Measurements from ENCODE around the gene HSPA12A. TPM values are rescaled to one million over a fixed set of nuclear protein-coding genes. Genes with fewer than 3 reads are reported as not detected.

The HSPA12A gene
- polyA plus RNA-seq, 2 donors, result 1.7 TPM

DNA sequence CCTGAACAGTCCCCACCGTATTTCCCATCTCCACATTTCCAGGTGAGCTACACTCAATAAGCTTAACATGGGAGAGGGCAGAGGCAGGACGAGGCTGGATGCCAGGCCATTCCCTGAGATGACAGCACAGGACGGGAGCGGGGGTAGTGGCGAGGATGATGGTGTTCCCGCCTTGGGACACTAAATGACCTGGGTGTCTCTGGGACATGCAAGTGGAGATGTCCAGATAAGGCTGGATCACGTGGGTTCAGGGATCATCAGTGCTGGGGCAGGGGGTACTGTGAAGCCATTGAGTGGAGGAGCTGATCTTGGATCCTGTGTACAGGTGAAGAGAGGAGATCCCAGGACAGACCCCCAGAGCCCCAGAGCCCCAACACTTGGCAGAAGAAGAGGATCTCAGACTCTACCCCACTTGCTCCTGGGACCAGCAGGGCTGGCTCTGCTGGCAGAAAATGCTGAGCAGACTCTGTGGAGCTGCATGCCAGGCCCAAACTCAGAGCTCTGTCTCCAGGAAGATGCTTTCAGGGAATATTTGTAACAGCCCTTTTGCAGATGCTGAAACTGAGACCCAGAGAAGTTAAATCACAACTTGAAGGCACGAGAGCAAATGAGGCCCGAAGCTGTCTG lies 29.7 kb upstream of the HSPA12A start:
- H3K9me3 ChIP-seq (ENCODE audit: control insufficient read depth in 2 of 2, insufficient read depth in 1 of 2, low read depth in 1 of 2, low read length in 1 of 2), result no peaks in the 10 kb centered on the region
- WGBS, 2 donors, result 77 to 83% methylated on average over 9 of the region's 9 CpGs
- no peaks in the 10 kb centered on the region for H3K36me3 ChIP-seq (ENCODE audit: control insufficient read depth in 2 of 2, insufficient read depth in 2 of 2, low read length in 1 of 2)
- no peaks in the 10 kb centered on the region for H3K27me3 ChIP-seq (ENCODE audit: control insufficient read depth in 1 of 2, insufficient read depth in 2 of 2, low read length in 2 of 2)
- H3K4me1 ChIP-seq (ENCODE audit: control insufficient read depth in 2 of 2, insufficient read depth in 2 of 2, low read length in 1 of 2), result peaks cover 4% of the 10 kb centered on the region in 2 donors
- no peak overlapping the region for H3K4me3 ChIP-seq (ENCODE audit: low read depth in 1 of 2, low read length in 2 of 2)
- no peak overlapping the region for H3K27ac ChIP-seq (ENCODE audit: low read depth in 2 of 2, low read length in 1 of 2)

DNA sequence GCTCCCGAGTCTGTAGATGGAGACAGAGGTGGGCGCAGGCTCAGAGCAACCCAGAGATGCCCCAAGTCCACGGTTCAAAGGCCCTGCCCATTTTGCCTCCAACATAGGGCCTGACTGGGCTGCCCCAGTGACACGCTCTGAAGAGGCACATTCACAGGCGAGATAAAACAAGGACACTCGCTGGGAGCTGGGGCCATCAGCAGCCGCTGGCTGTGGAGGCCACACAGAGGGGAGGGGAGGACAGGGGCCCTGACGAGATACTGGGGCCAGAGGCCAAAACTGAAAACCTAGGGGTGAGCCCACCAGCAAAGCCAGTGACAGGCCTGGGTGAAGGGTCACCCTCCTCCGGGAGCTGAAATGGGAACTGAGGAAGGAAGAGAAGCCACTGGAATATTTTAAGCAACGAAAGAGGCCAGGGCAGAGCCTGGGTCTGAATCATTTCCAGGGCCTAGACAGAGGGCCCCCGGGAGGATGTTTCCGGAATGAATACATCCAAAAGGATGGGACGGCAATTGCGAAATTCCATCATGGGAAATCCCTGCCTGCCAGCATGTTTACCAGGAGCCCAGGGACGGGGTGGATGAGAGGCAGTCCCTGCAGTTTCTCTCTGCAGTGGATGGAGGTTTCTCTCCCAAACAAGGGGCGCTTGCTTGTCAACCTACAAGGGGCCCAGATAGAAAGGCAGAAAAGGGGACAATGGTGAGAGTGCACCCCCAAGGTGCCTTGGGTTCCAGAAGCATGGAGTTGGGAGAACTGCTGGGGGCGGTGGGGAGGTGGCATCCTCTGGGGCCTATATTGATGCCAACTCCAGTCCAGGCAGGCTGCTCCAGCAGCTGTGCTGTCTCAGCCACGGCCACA lies 29.0 kb upstream of the HSPA12A start:
- Histone ChIP-seq H3K4me3 (ENCODE audit: low read depth in 1 of 2, low read length in 2 of 2) (no peak overlapping the region), H3K27me3 (ENCODE audit: control insufficient read depth in 1 of 2, insufficient read depth in 2 of 2, low read length in 2 of 2) (no peaks in the 10 kb centered on the region), H3K4me1 (ENCODE audit: control insufficient read depth in 2 of 2, insufficient read depth in 2 of 2, low read length in 1 of 2) (peaks cover 4% of the 10 kb centered on the region in 2 donors), H3K9me3 (ENCODE audit: control insufficient read depth in 2 of 2, insufficient read depth in 1 of 2, low read depth in 1 of 2, low read length in 1 of 2) (no peaks in the 10 kb centered on the region), H3K27ac (ENCODE audit: low read depth in 2 of 2, low read length in 1 of 2) (peak overlapping the region in 1 of 2 donors; percentile 45), H3K36me3 (ENCODE audit: control insufficient read depth in 2 of 2, insufficient read depth in 2 of 2, low read length in 1 of 2) (no peaks in the 10 kb centered on the region)
- WGBS, 2 donors, result 52 to 60% methylated on average over 18 of the region's 18 CpGs

- Histone ChIP-seq H3K4me3 (ENCODE audit: low read depth in 1 of 2, low read length in 2 of 2) (no peak overlapping the region), H3K27ac (ENCODE audit: low read depth in 2 of 2, low read length in 1 of 2) (no peak overlapping the region), H3K36me3 (ENCODE audit: control insufficient read depth in 2 of 2, insufficient read depth in 2 of 2, low read length in 1 of 2) (no peaks in the 10 kb centered on the region), H3K4me1 (ENCODE audit: control insufficient read depth in 2 of 2, insufficient read depth in 2 of 2, low read length in 1 of 2) (peaks cover 4 to 6% of the 10 kb centered on the region in 2 donors), H3K27me3 (ENCODE audit: control insufficient read depth in 1 of 2, insufficient read depth in 2 of 2, low read length in 2 of 2) (no peaks in the 10 kb centered on the region), H3K9me3 (ENCODE audit: control insufficient read depth in 2 of 2, insufficient read depth in 1 of 2, low read depth in 1 of 2, low read length in 1 of 2) (no peaks in the 10 kb centered on the region)
- WGBS, 2 donors, result 77 to 86% methylated on average over 8 to 10 of the region's 10 CpGs
Measured at GRCh38 chr10:116770281-116770680, 27.9 kb upstream of the HSPA12A start.

DNA sequence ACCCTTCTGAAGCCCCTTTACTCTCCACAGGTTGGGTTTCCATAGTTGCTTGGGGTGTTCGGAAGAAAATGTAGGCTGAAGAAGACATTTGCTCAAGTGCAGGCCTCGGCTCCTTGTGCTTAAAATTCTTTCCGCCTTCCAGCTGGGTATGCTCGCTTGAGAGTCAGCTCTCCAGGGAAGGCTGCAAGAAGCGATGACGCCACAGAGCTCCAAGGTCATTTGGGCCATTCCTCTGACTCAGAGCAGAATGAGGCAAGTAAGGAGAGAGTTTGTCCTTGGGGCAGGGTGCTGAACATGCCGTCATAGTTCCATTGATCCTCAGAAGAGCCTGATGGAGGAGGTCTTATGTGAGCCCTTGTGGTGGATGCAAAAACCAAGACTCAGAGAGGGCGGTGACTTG lies 27.4 kb upstream of the HSPA12A start:
- H3K4me1 ChIP-seq (ENCODE audit: control insufficient read depth in 2 of 2, insufficient read depth in 2 of 2, low read length in 1 of 2), result peaks cover 4 to 6% of the 10 kb centered on the region in 2 donors
- no peaks in the 10 kb centered on the region for H3K27me3 ChIP-seq (ENCODE audit: control insufficient read depth in 1 of 2, insufficient read depth in 2 of 2, low read length in 2 of 2)
- 85 to 88% methylated on average over 8 of the region's 8 CpGs for WGBS, 2 donors
- no peaks in the 10 kb centered on the region for H3K9me3 ChIP-seq (ENCODE audit: control insufficient read depth in 2 of 2, insufficient read depth in 1 of 2, low read depth in 1 of 2, low read length in 1 of 2)
- no peaks in the 10 kb centered on the region for H3K36me3 ChIP-seq (ENCODE audit: control insufficient read depth in 2 of 2, insufficient read depth in 2 of 2, low read length in 1 of 2)
- no peak overlapping the region for H3K27ac ChIP-seq (ENCODE audit: low read depth in 2 of 2, low read length in 1 of 2)
- no peak overlapping the region for H3K4me3 ChIP-seq (ENCODE audit: low read depth in 1 of 2, low read length in 2 of 2)

DNA sequence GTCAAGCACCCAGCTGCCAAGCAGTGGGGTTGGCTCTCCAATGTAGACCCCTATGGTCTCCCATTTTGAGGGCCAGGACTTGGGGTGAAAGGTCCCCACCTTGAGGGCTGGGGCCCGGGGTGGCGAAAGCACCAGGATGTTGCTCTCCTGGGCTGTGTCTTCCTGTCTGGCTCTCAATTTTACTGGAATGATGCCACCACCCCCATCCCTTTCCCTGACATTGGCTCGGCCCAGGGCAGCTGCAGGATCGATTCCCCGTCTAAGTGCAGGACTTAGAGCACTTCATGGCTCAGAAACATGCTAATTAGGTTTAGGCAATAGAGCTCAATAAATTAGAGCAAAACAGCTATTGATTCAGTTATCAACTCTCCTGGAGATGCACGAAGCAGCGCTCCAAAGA lies 27.0 kb upstream of the HSPA12A start:
- H3K36me3 ChIP-seq (ENCODE audit: control insufficient read depth in 2 of 2, insufficient read depth in 2 of 2, low read length in 1 of 2), result no peaks in the 10 kb centered on the region
- no peak overlapping the region for H3K4me3 ChIP-seq (ENCODE audit: low read depth in 1 of 2, low read length in 2 of 2)
- WGBS, 2 donors, result 86 to 89% methylated on average over 7 of the region's 7 CpGs
- no peaks in the 10 kb centered on the region for H3K27me3 ChIP-seq (ENCODE audit: control insufficient read depth in 1 of 2, insufficient read depth in 2 of 2, low read length in 2 of 2)
- no peak overlapping the region for H3K27ac ChIP-seq (ENCODE audit: low read depth in 2 of 2, low read length in 1 of 2)
- no peaks in the 10 kb centered on the region for H3K9me3 ChIP-seq (ENCODE audit: control insufficient read depth in 2 of 2, insufficient read depth in 1 of 2, low read depth in 1 of 2, low read length in 1 of 2)
- peaks cover 4 to 6% of the 10 kb centered on the region in 2 donors for H3K4me1 ChIP-seq (ENCODE audit: control insufficient read depth in 2 of 2, insufficient read depth in 2 of 2, low read length in 1 of 2)

- no peaks in the 10 kb centered on the region for H3K9me3 ChIP-seq (ENCODE audit: control insufficient read depth in 2 of 2, insufficient read depth in 1 of 2, low read depth in 1 of 2, low read length in 1 of 2)
- H3K27ac ChIP-seq (ENCODE audit: low read depth in 2 of 2, low read length in 1 of 2), result no peak overlapping the region
- no peaks in the 10 kb centered on the region for H3K36me3 ChIP-seq (ENCODE audit: control insufficient read depth in 2 of 2, insufficient read depth in 2 of 2, low read length in 1 of 2)
- no peaks in the 10 kb centered on the region for H3K27me3 ChIP-seq (ENCODE audit: control insufficient read depth in 1 of 2, insufficient read depth in 2 of 2, low read length in 2 of 2)
- H3K4me3 ChIP-seq (ENCODE audit: low read depth in 1 of 2, low read length in 2 of 2), result no peak overlapping the region
- 82 to 84% methylated on average over 4 of the region's 4 CpGs for WGBS, 2 donors
- H3K4me1 ChIP-seq (ENCODE audit: control insufficient read depth in 2 of 2, insufficient read depth in 2 of 2, low read length in 1 of 2), result peaks cover 4 to 6% of the 10 kb centered on the region in 2 donors
Measured at GRCh38 chr10:116768786-116769185, 26.4 kb upstream of the HSPA12A start.

- Histone ChIP-seq H3K36me3 (ENCODE audit: control insufficient read depth in 2 of 2, insufficient read depth in 2 of 2, low read length in 1 of 2) (no peaks in the 10 kb centered on the region), H3K27ac (ENCODE audit: low read depth in 2 of 2, low read length in 1 of 2) (no peak overlapping the region), H3K27me3 (ENCODE audit: control insufficient read depth in 1 of 2, insufficient read depth in 2 of 2, low read length in 2 of 2) (no peaks in the 10 kb centered on the region), H3K4me3 (ENCODE audit: low read depth in 1 of 2, low read length in 2 of 2) (no peak overlapping the region), H3K4me1 (ENCODE audit: control insufficient read depth in 2 of 2, insufficient read depth in 2 of 2, low read length in 1 of 2) (peaks cover 4 to 6% of the 10 kb centered on the region in 2 donors), H3K9me3 (ENCODE audit: control insufficient read depth in 2 of 2, insufficient read depth in 1 of 2, low read depth in 1 of 2, low read length in 1 of 2) (no peaks in the 10 kb centered on the region)
- WGBS, 2 donors, result 36 to 42% methylated on average over 13 of the region's 13 CpGs
Measured at GRCh38 chr10:116766837-116767634, 24.7 kb upstream of the HSPA12A start.

DNA sequence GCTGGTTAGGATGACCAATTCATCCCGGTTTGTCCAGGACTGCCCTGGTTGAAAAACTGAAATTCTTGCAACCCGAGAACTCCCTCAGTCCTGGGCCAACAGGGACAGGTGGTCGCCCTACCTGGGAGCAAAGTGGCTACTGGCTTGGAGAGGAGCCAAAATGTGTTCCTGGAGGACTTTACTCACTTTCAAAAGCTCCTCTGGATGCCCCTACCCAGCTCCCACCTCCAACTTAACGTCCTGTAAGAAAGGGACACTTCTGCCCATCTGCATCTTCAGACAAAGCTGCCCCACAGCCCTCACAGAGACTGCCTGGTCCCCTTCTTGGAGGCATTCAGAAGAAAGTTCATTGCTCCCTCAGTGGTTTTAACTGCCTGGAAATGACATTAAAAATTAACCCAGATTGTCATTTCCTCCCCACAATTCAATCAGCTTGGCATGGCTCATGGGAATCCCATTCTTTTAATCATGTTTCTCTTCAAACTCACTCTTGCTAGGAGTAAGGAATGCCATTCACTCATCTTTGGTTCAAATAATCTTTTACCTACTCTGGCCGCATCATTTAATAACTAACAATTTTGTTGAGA lies 24.0 kb upstream of the HSPA12A start:
- H3K4me3 ChIP-seq (ENCODE audit: low read depth in 1 of 2, low read length in 2 of 2), result no peak overlapping the region
- H3K4me1 ChIP-seq (ENCODE audit: control insufficient read depth in 2 of 2, insufficient read depth in 2 of 2, low read length in 1 of 2), result peaks cover 4% of the 10 kb centered on the region in 2 donors
- H3K9me3 ChIP-seq (ENCODE audit: control insufficient read depth in 2 of 2, insufficient read depth in 1 of 2, low read depth in 1 of 2, low read length in 1 of 2), result no peaks in the 10 kb centered on the region
- 73 to 85% methylated on average over 5 of the region's 5 CpGs for WGBS, 2 donors
- no peak overlapping the region for H3K27ac ChIP-seq (ENCODE audit: low read depth in 2 of 2, low read length in 1 of 2)
- no peaks in the 10 kb centered on the region for H3K27me3 ChIP-seq (ENCODE audit: control insufficient read depth in 1 of 2, insufficient read depth in 2 of 2, low read length in 2 of 2)
- H3K36me3 ChIP-seq (ENCODE audit: control insufficient read depth in 2 of 2, insufficient read depth in 2 of 2, low read length in 1 of 2), result no peaks in the 10 kb centered on the region

- WGBS, 2 donors, result 73 to 76% methylated on average over 10 of the region's 10 CpGs
- Histone ChIP-seq H3K36me3 (ENCODE audit: control insufficient read depth in 2 of 2, insufficient read depth in 2 of 2, low read length in 1 of 2) (no peaks in the 10 kb centered on the region), H3K27me3 (ENCODE audit: control insufficient read depth in 1 of 2, insufficient read depth in 2 of 2, low read length in 2 of 2) (no peaks in the 10 kb centered on the region), H3K4me3 (ENCODE audit: low read depth in 1 of 2, low read length in 2 of 2) (no peak overlapping the region), H3K27ac (ENCODE audit: low read depth in 2 of 2, low read length in 1 of 2) (no peak overlapping the region), H3K9me3 (ENCODE audit: control insufficient read depth in 2 of 2, insufficient read depth in 1 of 2, low read depth in 1 of 2, low read length in 1 of 2) (no peaks in the 10 kb centered on the region), H3K4me1 (ENCODE audit: control insufficient read depth in 2 of 2, insufficient read depth in 2 of 2, low read length in 1 of 2) (peaks cover 0 to 4% of the 10 kb centered on the region in 2 donors)
Measured at GRCh38 chr10:116765648-116766081, 23.3 kb upstream of the HSPA12A start.

Data from esophagus (tissue), 2 donors.